Smooth muscle cell (in vitro differentiated cells): Measurements from ENCODE around the gene DMGDH. TPM values are rescaled to one million over a fixed set of nuclear protein-coding genes. Genes with fewer than 3 reads are reported as not detected.

Experiments used
- DNase-seq: peaks from one replicate; lab custom pipeline; 2025; ENCODE audit not compliant: unreplicated experiment; lab: John Stamatoyannopoulos, UW
- H2AFZ ChIP-seq: fragments of 200-600 bp; sonication (generic); 2 replicates; pipeline ENCODE4 v1.6.0; 2016; ENCODE audit warnings: antibody characterized with exemption, low read depth, mild to moderate bottlenecking
- H3F3A ChIP-seq: fragments of 200-600 bp; sonication (generic); 2 replicates; pipeline ENCODE4 v1.6.0; 2017; ENCODE audit warnings: antibody characterized with exemption, low read depth
- H3K27ac ChIP-seq: fragments of 200-600 bp; sonication (generic); 2 replicates; pipeline ENCODE4 v1.5.1; 2016; ENCODE audit warnings: low read depth, mild to moderate bottlenecking
- H3K27me3 ChIP-seq: fragments of 200-600 bp; sonication (generic); 2 replicates; pipeline ENCODE4 v1.6.1; 2016; ENCODE audit warnings: low read depth, mild to moderate bottlenecking
- H3K36me3 ChIP-seq: fragments of 200-600 bp; sonication (generic); 2 replicates; pipeline ENCODE4 v1.5.1; 2016; ENCODE audit warnings: low read depth
- H3K4me1 ChIP-seq: fragments of 200-600 bp; sonication (generic); 2 replicates; pipeline ENCODE4 v1.5.1; 2016; ENCODE audit warnings: low read depth
- H3K4me2 ChIP-seq: fragments of 200-600 bp; sonication (generic); 2 replicates; pipeline ENCODE4 v1.6.0; 2016; ENCODE audit warnings: mild to moderate bottlenecking
- H3K4me3 ChIP-seq: fragments of 200-600 bp; sonication (generic); 2 replicates; pipeline ENCODE4 v1.5.1; 2016; ENCODE audit warnings: mild to moderate bottlenecking
- H3K79me2 ChIP-seq: fragments of 200-600 bp; sonication (generic); 2 replicates; pipeline ENCODE4 v1.6.0; 2016; ENCODE audit warnings: low read depth, mild to moderate bottlenecking
- H3K9ac ChIP-seq: fragments of 200-600 bp; sonication (generic); 2 replicates; pipeline ENCODE4 v1.6.0; 2016; ENCODE audit warnings: low read depth
- H3K9me3 ChIP-seq: fragments of 200-600 bp; sonication (generic); replicated peaks from 2 replicates; pipeline ENCODE4 v1.5.1; 2016; ENCODE audit warnings: low read depth
- H4K20me1 ChIP-seq: fragments of 200-600 bp; sonication (generic); 2 replicates; pipeline ENCODE4 v1.6.0; 2016; ENCODE audit warnings: low read depth
- WGBS: methylation state at CpG from one replicate; pipeline ENCODE4 v1.1.7; 2016; ENCODE audit warnings: low lambda C conversion rate; 5-methylcytosine and 5-hydroxymethylcytosine counted together
- polyA plus RNA-seq: library from polyadenylated mRNA; unstranded; fragments of >200 nt; fragmentation: Nextera tagmentation; extraction: Ambion mirVana; gene quantifications from 2 replicates; pipeline ENCODE4 v1.2.1, GENCODE V29; 2016
- total RNA-seq: library from RNA; depleted of rRNA; stranded (reverse); fragments of >200 nt; gene quantifications from 2 replicates; pipeline ENCODE4 v1.2.3, GENCODE V29; 2014
- TF ChIP-seq, protein P1 (sequence below): fragments of 200-600 bp; sonication (generic); IDR thresholded peaks from 2 replicates; pipeline ENCODE4 v1.5.1; 2017; ENCODE audit warnings: borderline replicate concordance, mild to moderate bottlenecking, antibody characterized with exemption; ENCODE audit not compliant: insufficient read depth, poor library complexity, severe bottlenecking

The DMGDH gene
- total and polyA plus RNA-seq, 2 experiments from 2014 or later = 0.07 TPM; not detected in 1

DNA sequence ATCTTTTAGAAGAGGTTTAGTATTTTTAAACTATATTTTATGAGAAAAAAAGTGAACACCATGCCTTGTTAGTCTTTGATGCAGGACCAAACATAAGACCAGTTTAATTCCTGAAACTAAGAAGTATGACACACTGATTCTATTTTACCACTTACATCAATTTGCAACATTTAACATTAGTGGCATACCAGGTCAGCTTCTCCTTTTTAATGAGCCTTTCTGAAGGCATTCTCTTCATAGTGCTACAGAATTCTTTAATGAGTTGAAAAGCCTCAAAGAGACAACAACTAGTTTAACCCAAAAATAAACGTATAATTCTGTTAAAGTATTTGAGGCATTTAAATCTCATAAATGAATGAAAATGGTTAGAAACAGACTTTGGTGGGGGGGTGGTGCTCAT, 112.6 kb downstream of the DMGDH start:
- no peak overlapping the region for H3K27ac ChIP-seq
- no peak overlapping the region for H3K4me2 ChIP-seq
- H3K9ac ChIP-seq = no peak overlapping the region
- H4K20me1 ChIP-seq = no peaks in the 10 kb centered on the region
- peaks cover 10% of the 10 kb centered on the region for H3K4me1 ChIP-seq
- DNase-seq = no peak
- no peak overlapping the region for H3K4me3 ChIP-seq
- no peak overlapping the region for H2AFZ ChIP-seq
- WGBS = 88% methylated on average over 1 of the region's 1 CpG
- H3K36me3 ChIP-seq = no peaks in the 10 kb centered on the region
- TF ChIP-seq, protein P1, sequence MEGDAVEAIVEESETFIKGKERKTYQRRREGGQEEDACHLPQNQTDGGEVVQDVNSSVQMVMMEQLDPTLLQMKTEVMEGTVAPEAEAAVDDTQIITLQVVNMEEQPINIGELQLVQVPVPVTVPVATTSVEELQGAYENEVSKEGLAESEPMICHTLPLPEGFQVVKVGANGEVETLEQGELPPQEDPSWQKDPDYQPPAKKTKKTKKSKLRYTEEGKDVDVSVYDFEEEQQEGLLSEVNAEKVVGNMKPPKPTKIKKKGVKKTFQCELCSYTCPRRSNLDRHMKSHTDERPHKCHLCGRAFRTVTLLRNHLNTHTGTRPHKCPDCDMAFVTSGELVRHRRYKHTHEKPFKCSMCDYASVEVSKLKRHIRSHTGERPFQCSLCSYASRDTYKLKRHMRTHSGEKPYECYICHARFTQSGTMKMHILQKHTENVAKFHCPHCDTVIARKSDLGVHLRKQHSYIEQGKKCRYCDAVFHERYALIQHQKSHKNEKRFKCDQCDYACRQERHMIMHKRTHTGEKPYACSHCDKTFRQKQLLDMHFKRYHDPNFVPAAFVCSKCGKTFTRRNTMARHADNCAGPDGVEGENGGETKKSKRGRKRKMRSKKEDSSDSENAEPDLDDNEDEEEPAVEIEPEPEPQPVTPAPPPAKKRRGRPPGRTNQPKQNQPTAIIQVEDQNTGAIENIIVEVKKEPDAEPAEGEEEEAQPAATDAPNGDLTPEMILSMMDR = no peak
- H3K9me3 ChIP-seq = no peaks in the 10 kb centered on the region
- no peaks in the 10 kb centered on the region for H3F3A ChIP-seq
- no peaks in the 10 kb centered on the region for H3K79me2 ChIP-seq
- no peaks in the 10 kb centered on the region for H3K27me3 ChIP-seq

DNA sequence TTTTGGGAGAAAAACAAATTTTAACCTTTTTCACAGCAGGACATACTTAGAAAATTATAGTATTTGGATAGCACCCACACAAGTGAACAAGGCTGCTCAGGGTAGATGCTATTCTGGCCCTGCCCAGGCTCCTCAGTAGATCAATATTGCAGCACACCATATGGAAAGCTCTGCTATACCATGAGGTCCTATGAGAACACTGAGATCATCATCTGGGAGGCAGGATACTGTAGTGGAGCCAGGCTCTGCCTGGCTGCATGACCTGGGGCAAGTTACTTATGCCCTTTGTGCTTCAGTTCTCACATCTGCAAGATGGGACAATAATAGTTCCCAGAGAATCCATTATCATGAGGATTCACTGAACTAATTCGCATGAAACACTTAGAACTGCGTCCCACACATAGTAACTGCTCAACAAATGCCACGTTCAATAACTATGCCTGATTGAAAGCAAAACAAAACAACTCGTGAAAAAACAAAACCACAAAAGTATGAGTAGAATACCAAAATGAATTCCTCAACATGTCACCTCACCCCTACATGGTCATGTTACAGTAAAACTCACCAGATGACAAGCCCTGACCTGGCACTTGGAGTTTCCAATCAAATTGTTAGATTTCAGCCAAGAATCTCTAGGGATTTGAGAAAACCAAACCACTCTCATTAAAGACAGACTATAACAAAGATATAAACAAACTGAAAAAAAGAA, 116.2 kb downstream of the DMGDH start:
- no peaks in the 10 kb centered on the region for H3K79me2 ChIP-seq
- no peak overlapping the region for H3K4me3 ChIP-seq
- WGBS = 76% methylated on average over 4 of the region's 4 CpGs
- no peaks in the 10 kb centered on the region for H3F3A ChIP-seq
- no peak overlapping the region for H3K9ac ChIP-seq
- H3K27ac ChIP-seq = no peak overlapping the region
- no peaks in the 10 kb centered on the region for H4K20me1 ChIP-seq
- H3K4me1 ChIP-seq = no peaks in the 10 kb centered on the region
- H3K4me2 ChIP-seq = no peak overlapping the region
- DNase-seq = no peak
- no peaks in the 10 kb centered on the region for H3K36me3 ChIP-seq
- no peaks in the 10 kb centered on the region for H3K9me3 ChIP-seq
- TF ChIP-seq, protein P1 = no peak
- H3K27me3 ChIP-seq = no peaks in the 10 kb centered on the region
- H2AFZ ChIP-seq = no peak overlapping the region

Other genes with a start within 250 kb of the DMGDH start
- gene ARSB, start 84.4 kb downstream of the DMGDH start, total RNA-seq = 23.2 and 27.3 TPM in 2 replicates
- 10.8 and 17.5 TPM in 2 replicates for gene ARSB, start 84.4 kb downstream of the DMGDH start, polyA plus RNA-seq
- gene BHMT2, start 93 bp upstream of the DMGDH start, total RNA-seq = not detected in 2 replicates
- gene BHMT2, start 93 bp upstream of the DMGDH start, polyA plus RNA-seq = not detected in 2 replicates
- gene BHMT, start 42.1 kb upstream of the DMGDH start, total RNA-seq = not detected in 2 replicates
- not detected in 2 replicates for gene BHMT, start 42.1 kb upstream of the DMGDH start, polyA plus RNA-seq
- gene JMY, start 166.5 kb upstream of the DMGDH start, total RNA-seq = 5.0 and 5.9 TPM in 2 replicates
- gene JMY, start 166.5 kb upstream of the DMGDH start, polyA plus RNA-seq = 0.55 and 1.7 TPM in 2 replicates